HG03469 (cell line): ENCODE measurements around the gene PPP2R3B.
"Not testable (repeated sequence)": the region's sequence is repeated elsewhere in the genome, so short reads cannot be mapped to it uniquely, and the experiment has no call there.

ENCODE experiments used
- ATAC-seq: cut with Tn5 transposase; IDR thresholded peaks from one replicate; pipeline ENCODE4 v1.9.1; 2021; ENCODE audit warnings: mild to moderate bottlenecking, moderate library complexity, moderate number of reproducible peaks; ENCODE audit not compliant: unreplicated experiment

PPP2R3B gene

GRCh38 chrX:356385-357034, 30.2 kb downstream of the PPP2R3B start:
- ATAC-seq = no peak

- ATAC-seq = no peak
Observed at GRCh38 chrX:355329-356050, 31.2 kb downstream of the PPP2R3B start.

GRCh38 chrX:353566-354535, 32.9 kb downstream of the PPP2R3B start:
- no peak for ATAC-seq

- no peak for ATAC-seq
Observed at GRCh38 chrX:352582-353314, 34.0 kb downstream of the PPP2R3B start.

- ATAC-seq = no peak
Observed at GRCh38 chrX:352181-352580, 34.5 kb downstream of the PPP2R3B start.

GRCh38 chrX:351736-352135, 35.0 kb downstream of the PPP2R3B start:
- no peak for ATAC-seq

- ATAC-seq = not testable (repeated sequence)
Observed at GRCh38 chrX:351324-351641, 35.4 kb downstream of the PPP2R3B start.

GRCh38 chrX:350534-351323, 36.0 kb downstream of the PPP2R3B start:
- ATAC-seq = no peak

- no peak for ATAC-seq
Observed at GRCh38 chrX:350148-350533, 36.6 kb downstream of the PPP2R3B start.

- no peak for ATAC-seq
Observed at GRCh38 chrX:349702-350101, 37.0 kb downstream of the PPP2R3B start.

- ATAC-seq = no peak
Observed at GRCh38 chrX:349196-349595, 37.5 kb downstream of the PPP2R3B start.

- ATAC-seq = no peak
Observed at GRCh38 chrX:348461-349117, 38.1 kb downstream of the PPP2R3B start.

GRCh38 chrX:347351-348117, 39.2 kb downstream of the PPP2R3B start:
- no peak for ATAC-seq

GRCh38 chrX:346034-346813, 40.5 kb downstream of the PPP2R3B start:
- no peak for ATAC-seq

GRCh38 chrX:345020-345925, 41.4 kb downstream of the PPP2R3B start:
- no peak for ATAC-seq

GRCh38 chrX:344371-344901, 42.3 kb downstream of the PPP2R3B start:
- ATAC-seq = no peak
